Activated naive CD4-positive, alpha-beta T cell treated with anti-CD3 and anti-CD28 coated beads, Interleukin-2, amount 50 U/mL, for 16 hours (primary cell): ENCODE results near the gene GAS7.
"Not testable (repeated sequence)": the region's sequence is repeated elsewhere in the genome, so short reads cannot be mapped to it uniquely, and the experiment has no call there.

Experiments used
- DNase-seq: peaks from one replicate; pipeline ENCODE4 v3.0.0-alpha.2; 2020

GAS7 gene

DNA sequence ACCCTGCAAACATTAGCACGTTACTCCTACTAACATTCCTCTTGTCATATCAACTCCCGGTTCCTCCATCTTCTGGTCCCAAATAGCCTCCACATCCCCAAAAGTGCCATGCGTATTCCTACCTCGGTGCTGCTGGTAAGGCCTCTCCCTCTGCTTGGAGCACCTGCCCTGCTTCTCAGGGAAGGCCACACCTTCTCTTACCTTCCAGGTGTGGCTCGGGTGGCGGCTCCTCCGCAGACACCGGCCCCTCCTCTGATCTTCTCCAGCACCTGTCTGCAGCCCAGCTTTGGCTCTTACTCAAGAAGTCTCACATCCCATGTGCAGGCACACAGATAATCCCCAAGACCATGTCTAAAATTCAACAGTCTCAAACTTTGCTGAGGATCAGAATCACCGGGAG lies 92.3 kb downstream of the GAS7 start:
- DNase-seq = no peak

DNA sequence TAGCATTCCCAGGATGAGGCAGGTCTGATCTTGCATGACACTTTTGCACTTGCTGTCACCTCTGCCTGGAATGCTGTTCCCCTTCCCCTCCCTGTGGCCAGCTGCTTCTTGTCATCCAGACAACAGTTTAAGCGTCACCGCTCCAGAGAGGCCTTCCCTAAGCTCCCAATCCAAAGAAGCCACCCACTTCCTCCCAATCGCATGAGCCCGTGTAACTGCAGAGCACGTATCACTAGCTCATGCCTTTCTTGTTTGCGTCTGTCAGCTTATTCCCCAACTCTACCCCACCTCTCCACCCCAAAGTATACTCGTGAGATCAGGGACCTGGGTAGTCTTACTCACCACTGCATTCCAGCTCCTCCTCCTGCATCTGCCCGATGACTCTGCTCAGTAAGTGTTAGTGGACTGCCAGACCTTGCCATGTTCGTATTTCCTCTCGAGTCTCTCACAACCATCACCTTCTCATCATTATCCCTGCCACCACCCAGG lies 92.8 kb downstream of the GAS7 start:
- no peak for DNase-seq

DNA sequence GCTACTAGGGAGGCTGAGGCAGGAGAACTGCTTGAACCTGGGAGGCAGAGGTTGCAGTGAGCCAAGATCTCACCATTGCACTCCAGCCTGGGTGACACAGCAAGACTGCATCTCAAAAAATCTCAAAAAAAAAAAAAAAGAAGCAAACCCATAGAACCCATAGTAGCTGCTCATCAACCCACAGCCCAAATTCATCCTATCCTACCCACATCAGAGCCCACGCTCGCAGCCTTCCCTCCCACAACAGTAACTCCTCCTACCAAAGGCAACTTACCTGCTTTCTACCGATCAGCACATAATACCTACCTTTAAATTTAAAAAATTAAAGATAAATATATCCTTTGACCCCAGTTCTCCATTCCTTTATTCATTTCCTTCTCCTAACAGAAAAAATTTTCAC lies 94.7 kb downstream of the GAS7 start:
- DNase-seq = no peak

DNA sequence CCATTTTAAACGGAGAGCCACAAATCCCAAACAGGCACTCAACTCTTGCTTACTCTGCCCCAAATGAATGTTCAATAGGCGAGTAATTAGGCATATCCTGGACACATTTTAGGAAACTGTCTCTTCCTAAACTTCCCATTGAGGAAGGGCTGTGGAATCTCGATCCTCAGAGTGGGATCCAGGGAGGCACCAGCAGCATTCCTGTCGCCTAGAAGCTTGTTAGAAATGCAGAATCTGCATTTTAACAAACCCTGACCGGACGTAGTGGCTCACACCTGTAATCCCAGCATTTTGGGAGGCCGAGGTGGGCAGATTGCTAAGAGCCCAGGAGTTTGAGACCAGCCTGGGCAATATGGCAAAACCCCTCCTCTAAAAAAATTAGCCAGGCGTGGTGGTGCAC lies 95.6 kb downstream of the GAS7 start:
- no peak for DNase-seq

DNA sequence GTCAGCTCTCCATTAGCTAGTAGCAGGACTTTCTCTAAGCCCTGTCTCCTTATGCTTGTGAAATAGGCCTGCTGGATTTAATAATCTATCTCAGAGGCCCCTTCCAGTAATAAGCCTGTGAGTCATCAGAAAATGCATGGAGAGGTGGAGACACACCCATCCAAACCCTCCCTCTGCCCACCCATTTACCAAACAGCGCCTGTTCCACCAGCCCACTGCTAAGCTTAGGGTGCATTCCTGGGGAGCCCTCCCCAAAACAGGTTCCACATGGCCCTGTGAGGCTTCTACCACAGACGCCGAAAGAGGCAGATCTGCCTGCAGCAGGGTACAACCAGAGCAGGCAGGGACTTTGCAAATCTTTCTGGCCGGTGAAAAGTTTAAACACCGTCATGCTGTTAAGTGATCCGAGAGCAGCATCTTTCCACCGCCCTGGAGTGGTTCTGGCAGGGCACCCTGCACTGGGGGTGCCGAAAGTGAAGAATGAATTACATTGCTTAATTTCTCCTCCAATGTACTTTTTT lies 99.3 kb downstream of the GAS7 start:
- no peak for DNase-seq

- DNase-seq = no peak
Observed at GRCh38 chr17:10096596-10096995, 101.8 kb downstream of the GAS7 start.

DNA sequence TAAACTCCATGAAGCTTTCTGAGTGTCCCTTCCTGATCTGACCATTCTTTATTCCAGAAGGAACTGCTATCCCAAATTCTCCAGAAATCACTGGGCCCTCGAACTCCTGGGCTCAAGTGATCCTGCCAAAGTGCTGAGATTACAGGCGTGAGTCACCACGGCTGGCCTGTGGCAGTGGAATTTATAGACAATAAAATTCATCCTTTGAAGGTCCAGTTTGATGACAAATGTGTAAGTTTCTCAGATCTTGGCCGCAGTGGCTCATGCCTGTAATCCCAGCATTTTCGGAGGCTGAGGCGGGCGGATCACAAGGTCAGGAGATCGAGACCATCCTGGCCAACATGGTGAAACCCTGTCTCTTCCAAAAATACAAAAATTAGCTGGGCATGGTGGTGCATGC lies 103.1 kb downstream of the GAS7 start:
- DNase-seq = not testable (repeated sequence)

GRCh38 chr17:10094797-10095196 lies 103.6 kb downstream of the GAS7 start:
- no peak for DNase-seq

- no peak for DNase-seq
Observed at GRCh38 chr17:10092595-10092994, 105.8 kb downstream of the GAS7 start.

- DNase-seq = no peak
Observed at GRCh38 chr17:10091046-10091445, 107.4 kb downstream of the GAS7 start.

DNA sequence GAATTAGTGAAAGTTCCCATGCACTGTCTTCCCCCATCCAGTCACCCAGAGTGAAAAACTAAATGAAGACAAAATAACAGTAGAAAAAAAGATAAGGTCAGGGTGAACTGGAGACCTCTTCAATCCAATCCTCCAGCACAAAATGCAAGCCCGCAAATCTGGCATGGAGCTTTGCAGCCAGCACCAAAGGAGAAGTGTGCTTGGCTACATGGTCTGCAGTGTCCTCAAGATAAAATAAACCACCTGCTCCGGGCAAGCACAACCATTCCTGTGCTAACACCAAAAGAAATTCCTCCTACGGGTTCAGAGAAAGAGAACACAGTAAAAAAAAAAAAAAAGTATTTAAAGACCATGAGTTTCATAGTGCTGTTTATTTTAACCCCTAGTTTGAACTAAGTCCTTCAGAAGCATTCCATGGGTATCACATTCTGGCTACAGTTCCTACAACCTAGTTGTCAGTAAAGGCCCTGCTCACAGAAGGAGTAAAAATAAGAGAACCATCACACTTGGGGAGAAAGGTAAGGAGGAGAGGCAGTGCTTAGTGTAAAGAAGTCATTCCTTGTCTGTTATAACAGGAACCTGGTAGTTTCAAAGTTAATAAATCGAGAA lies 109.1 kb downstream of the GAS7 start:
- DNase-seq = no peak

DNA sequence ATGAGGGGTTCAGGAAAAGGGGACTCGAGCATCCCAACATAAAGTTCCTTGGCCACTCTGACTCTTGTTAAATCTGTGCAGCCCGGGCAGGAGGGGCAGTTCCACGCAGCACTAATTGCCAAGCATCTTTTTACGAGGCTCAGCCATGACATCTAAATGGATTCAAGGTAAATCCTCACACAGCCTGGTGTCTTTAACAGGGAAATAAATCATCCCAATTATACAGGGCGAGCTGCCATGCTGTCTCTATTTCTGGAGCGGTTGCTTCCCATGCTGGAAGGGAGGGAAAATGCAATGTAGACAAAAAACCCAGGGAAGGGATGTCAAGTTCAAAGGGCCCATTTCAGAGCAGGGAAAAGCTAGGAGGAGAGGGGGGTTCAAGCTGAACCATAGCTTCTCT lies 110.0 kb downstream of the GAS7 start:
- no peak for DNase-seq

- DNase-seq = no peak
Observed at GRCh38 chr17:10087355-10087754, 111.1 kb downstream of the GAS7 start.

DNA sequence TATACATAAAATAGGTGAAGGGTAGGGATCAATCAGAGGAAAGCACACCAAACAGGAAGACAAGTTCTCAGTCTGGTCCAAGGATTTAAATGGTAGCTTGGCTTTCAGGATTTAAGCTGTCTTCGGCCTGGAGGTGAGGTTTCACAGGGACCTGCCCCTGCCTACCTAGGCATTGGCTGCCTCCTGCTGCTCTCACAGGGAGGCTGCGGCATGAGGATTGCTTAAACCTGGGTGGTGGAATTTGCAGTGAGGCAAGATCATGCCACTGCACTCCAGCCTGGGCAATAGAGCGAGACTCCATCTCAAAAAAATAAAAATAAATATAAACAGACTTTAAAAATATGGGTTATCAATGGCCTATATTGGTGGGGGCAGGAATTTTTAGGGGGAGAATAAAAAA lies 114.5 kb downstream of the GAS7 start:
- no peak for DNase-seq

- no peak for DNase-seq
Observed at GRCh38 chr17:10082795-10083194, 115.6 kb downstream of the GAS7 start.

DNA sequence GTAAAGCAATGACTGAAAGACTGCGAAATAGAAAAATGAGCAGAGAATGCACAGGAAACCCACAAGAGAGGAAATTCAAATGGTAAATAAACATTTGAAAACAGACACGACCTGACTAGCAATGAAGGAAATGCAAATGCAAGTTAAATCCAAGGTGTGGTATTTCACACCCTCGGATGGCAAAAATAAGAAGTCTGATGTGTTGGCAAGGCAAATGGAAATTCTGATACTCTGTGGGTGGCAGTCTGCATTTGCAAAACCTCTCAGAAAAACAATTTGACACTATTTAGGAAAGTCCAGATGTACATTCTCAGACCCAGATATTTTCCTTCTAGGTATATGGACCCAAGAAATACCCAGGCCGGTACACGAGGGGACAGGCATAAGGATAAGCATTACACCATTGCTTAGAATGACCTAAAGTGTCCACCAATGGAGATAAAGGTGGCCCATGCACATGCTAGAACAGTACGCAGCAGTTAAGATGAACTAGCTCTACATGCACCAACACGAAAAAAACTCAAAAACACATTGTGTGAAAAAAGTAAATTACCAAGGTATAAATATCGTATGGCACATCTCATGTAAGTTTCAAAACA lies 116.7 kb downstream of the GAS7 start:
- DNase-seq = no peak

DNA sequence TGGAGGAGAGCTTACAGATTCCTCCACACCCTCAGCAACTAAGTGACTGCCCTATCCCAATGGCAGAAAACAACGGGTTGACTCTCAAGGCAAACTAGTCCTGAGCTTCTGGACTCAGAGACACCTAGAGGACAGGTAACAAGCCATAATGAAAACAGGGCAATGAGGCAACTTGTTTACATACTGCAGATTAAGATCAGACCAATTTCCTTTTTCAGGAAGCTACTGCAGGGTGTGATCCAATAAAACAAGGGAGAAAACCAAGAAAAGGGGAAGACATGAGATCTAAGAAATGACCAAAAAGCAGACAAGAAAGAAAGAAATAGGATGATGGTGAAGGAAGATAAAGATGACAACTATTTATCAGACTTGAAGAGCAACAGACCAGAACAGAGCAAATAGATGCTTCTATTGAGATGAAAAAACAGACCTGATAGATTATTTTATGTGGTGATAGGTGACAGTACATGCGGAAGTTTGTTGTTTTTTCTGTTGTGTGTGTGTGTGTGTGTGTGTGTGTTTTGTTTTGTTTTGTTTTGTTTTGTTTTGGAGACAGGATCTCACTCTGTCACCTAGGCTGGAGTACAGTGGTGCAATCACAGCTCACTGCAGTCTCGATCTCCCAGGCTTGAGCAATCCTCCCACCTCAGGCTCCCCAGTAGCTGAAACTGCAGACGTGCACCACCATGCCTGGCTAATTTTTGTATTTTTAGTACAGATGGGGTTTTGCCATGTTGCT lies 120.7 kb downstream of the GAS7 start:
- DNase-seq = no peak

GRCh38 chr17:10075919-10076318 lies 122.5 kb downstream of the GAS7 start:
- no peak for DNase-seq

DNA sequence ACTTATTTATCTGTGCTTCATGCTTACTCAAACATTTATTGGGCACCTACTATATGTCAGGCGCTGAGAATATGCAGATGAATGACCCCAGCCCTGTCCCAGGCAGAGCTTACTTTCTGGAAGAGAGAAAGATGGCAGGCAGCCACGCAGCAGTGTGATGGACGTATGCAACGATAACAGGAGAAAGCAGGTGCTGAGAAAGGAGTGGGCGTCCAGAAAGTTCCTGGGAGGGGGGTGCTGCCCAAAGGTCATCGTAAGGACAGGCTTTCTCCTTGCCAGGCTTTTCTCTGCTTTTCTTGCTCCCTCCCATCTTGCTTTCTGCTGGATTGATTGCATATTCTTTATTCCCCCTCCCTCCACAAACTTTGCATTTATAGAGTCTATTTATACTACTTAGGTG lies 124.5 kb downstream of the GAS7 start:
- no peak for DNase-seq

- DNase-seq = no peak
Observed at GRCh38 chr17:10072556-10073425, 125.6 kb downstream of the GAS7 start.

DNA sequence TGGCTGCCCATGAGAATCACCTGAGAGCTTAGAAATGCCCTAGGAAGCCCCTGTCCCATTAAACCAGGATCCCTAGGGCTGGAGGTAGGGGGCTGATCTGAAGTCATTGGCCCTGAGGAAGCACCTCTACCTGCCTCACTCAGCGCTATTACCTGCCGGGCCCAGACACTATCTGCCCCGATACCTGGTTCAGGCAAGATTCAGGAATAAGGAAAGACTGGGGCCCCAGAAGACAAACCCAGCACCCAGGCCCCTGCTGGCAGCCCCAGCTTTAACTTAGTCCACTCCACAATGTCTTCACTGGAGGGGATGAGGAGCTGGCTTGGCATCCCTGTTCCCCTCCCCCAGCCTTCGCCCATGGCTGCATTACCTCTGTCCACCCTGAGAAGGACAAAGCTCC lies 126.3 kb downstream of the GAS7 start:
- no peak for DNase-seq

DNA sequence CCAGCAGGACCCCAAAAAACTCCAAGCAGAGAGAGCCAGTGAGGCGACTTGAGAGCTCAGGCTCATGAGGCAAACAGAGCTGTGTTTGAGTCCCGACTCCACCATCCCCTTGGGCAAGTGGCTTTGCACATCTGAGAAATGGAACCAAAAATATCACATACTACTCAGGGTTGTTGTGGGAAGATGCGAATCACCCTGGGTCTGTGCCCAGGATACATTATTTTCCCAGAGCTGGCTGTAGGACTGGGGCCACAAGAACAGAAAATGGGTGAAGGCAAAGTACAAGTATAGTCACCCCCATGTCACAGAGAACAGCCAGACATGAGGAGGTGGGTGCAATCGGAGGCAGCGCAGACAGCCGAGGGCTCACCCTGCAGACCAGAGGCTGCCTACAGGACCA lies 127.3 kb downstream of the GAS7 start:
- no peak for DNase-seq

DNA sequence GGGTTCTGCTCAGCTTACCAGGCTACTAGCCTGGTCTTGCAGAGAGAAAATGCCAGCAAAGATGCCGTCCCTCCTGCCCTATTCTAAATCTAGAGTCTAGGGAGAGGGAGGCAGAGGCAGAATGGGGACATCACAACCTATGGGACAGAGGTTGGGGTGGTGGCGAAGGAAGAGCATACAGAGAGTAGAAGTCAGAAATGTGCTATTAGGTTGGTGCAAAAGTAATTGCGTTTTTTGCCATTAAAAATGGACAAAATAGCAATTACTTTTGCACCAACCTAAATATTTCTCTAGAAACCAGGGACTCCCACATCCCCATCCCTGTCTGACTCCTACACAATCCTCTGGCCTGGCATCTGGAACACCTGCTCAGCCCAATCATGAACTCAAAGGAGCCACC lies 127.7 kb downstream of the GAS7 start:
- no peak for DNase-seq
